Type B pancreatic cell (in vitro differentiated cells): ENCODE measurements around the gene IRX1. TPM values are rescaled to one million over a fixed set of nuclear protein-coding genes. Genes with fewer than 3 reads are reported as not detected.

ENCODE experiments used
- DNase-seq: peaks from one replicate; pipeline ENCODE4 v3.0.0; 2021; ENCODE audit warnings: mixed read lengths; ENCODE audit not compliant: unreplicated experiment; ENCODE audit errors: extremely low spot score
- H3K27ac Mint-ChIP-seq: 2 replicates; pipeline ENCODE4 v1.8.0; 2021; ENCODE audit warnings: mild to moderate bottlenecking, mixed read lengths
- H3K27me3 Mint-ChIP-seq: 2 replicates; pipeline ENCODE4 v1.8.0; 2021; ENCODE audit warnings: mixed read lengths
- H3K36me3 Mint-ChIP-seq: 2 replicates; pipeline ENCODE4 v1.8.0; 2021; ENCODE audit warnings: mixed read lengths
- H3K4me1 Mint-ChIP-seq: one replicate; pipeline ENCODE4 v1.8.0; 2021; ENCODE audit warnings: mixed read lengths; ENCODE audit not compliant: unreplicated experiment
- H3K4me3 Mint-ChIP-seq: 2 replicates; pipeline ENCODE4 v1.8.0; 2021; ENCODE audit warnings: mild to moderate bottlenecking, mixed read lengths
- H3K9me3 Mint-ChIP-seq: 2 replicates; pipeline ENCODE4 v1.8.0; 2021; ENCODE audit warnings: mixed read lengths
- CTCF ChIP-seq: fragments of 200-600 bp; sonication (generic); conservative IDR thresholded peaks from 2 replicates; pipeline ENCODE4 v1.5.0; 2021; ENCODE audit warnings: antibody characterized with exemption, mild to moderate bottlenecking
- total RNA-seq: library from RNA; stranded (reverse); gene quantifications from 2 replicates; pipeline ENCODE4 v1.2.1, GENCODE V29; 2021; ENCODE audit warnings: low replicate concordance

IRX1 gene
- total RNA-seq, 1 donor from 2014 or later = 25.0 TPM

GRCh38 chr5:3650868-3651267 is 55.2 kb downstream of the IRX1 start:
- Mint-ChIP-seq H3K27me3 (peaks cover 44% of the 10 kb centered on the region), H3K36me3 (no peaks in the 10 kb centered on the region), H3K27ac (no peak overlapping the region), H3K4me1 (peaks cover 4% of the 10 kb centered on the region), H3K9me3 (peaks cover 4% of the 10 kb centered on the region), H3K4me3 (no peak overlapping the region)
- no peak for DNase-seq
- no peak for TF ChIP-seq CTCF
